C4-2B (cell line): Measurements from ENCODE around the gene TMEM178B.

Source experiments
- H3K27ac ChIP-seq: fragments of 450-650 bp; 2 replicates; pipeline ENCODE4 v1.5.1; 2017
- CTCF ChIP-seq: fragments of 450-650 bp; conservative IDR thresholded peaks from 2 replicates; pipeline ENCODE4 v1.5.1; 2017; ENCODE audit warnings: mild to moderate bottlenecking
- ZFX ChIP-seq: fragments of 450-650 bp; IDR thresholded peaks from 2 replicates; pipeline ENCODE4 v1.6.1; 2017

The TMEM178B gene

GRCh38 chr7:141288626-141289025, 214.8 kb downstream of the TMEM178B start:
- H3K27ac ChIP-seq: no peak overlapping the region
- TF ChIP-seq CTCF (no peak), ZFX (no peak)

GRCh38 chr7:141290365-141290764, 216.5 kb downstream of the TMEM178B start:
- no peak overlapping the region for H3K27ac ChIP-seq
- no peak for TF ChIP-seq ZFX
- TF ChIP-seq CTCF: no peak

GRCh38 chr7:141290973-141291372, 217.1 kb downstream of the TMEM178B start:
- TF ChIP-seq CTCF (no peak), ZFX (no peak)

GRCh38 chr7:141291541-141291940, 217.7 kb downstream of the TMEM178B start:
- no peak for TF ChIP-seq ZFX
- TF ChIP-seq CTCF: no peak
- H3K27ac ChIP-seq: no peak overlapping the region

More at GRCh38 chr7:141290973-141291372, 217.1 kb downstream of the TMEM178B start:
- no peak overlapping the region for H3K27ac ChIP-seq

- no peak for TF ChIP-seq CTCF
- TF ChIP-seq ZFX: no peak
- no peak overlapping the region for H3K27ac ChIP-seq
These were observed 220.4 kb downstream of the TMEM178B start for GRCh38 chr7:141294143-141294829.

- TF ChIP-seq ZFX (no peak), CTCF (no peak)
- no peak overlapping the region for H3K27ac ChIP-seq
These were observed 221.6 kb downstream of the TMEM178B start for GRCh38 chr7:141295367-141295895.

GRCh38 chr7:141300816-141301215, 227.0 kb downstream of the TMEM178B start:
- no peak overlapping the region for H3K27ac ChIP-seq
- TF ChIP-seq ZFX (no peak), CTCF (no peak)
